Measurements from ENCODE around the gene RTP3. TPM values are rescaled to one million over a fixed set of nuclear protein-coding genes. Genes with fewer than 3 reads are reported as not detected.
"Not testable (repeated sequence)": the region's sequence is repeated elsewhere in the genome, so short reads cannot be mapped to it uniquely, and the experiment has no call there.

The RTP3 gene
- total RNA-seq, 4 donors from 2014 or later: not detected

DNA sequence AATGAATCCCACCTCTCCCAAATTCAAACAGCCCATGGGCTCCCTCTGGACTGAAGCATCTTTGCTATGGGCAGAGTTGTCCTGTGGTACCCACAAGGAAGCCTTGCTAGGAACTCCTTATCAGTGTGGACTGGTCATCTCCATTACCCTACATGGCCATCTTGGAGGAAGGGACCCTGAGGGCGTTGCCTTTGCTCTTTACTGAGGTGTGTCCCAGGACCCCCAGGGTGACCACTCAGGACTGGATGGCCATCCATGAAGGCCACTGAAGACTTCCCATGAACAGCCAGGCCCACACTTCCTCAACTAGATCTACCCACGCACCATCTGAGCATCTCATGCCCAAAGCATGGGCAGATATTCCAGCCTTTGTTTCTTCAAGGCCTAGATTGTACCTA, 20.0 kb downstream of the RTP3 start:
- Histone ChIP-seq H3K4me3 (no peak overlapping the region), H3K4me1 (no peaks in the 10 kb centered on the region), H3K27me3 (no peaks in the 10 kb centered on the region), H3K9me3 (no peaks in the 10 kb centered on the region), H3K36me3 (peaks cover 0 to 45% (median 0%) of the 10 kb centered on the region in 4 donors), H3K27ac (replicated peaks in 1 of 4) (no peak overlapping the region)
- TF ChIP-seq POLR2A (IDR thresholded peaks at IDR 0.05; ENCODE audit: low read depth) (no peak), EP300 (IDR thresholded peaks at IDR 0.05) (no peak), POLR2AphosphoS5 (IDR thresholded peaks at IDR 0.05) (no peak)
- TF ChIP-seq, protein P1, sequence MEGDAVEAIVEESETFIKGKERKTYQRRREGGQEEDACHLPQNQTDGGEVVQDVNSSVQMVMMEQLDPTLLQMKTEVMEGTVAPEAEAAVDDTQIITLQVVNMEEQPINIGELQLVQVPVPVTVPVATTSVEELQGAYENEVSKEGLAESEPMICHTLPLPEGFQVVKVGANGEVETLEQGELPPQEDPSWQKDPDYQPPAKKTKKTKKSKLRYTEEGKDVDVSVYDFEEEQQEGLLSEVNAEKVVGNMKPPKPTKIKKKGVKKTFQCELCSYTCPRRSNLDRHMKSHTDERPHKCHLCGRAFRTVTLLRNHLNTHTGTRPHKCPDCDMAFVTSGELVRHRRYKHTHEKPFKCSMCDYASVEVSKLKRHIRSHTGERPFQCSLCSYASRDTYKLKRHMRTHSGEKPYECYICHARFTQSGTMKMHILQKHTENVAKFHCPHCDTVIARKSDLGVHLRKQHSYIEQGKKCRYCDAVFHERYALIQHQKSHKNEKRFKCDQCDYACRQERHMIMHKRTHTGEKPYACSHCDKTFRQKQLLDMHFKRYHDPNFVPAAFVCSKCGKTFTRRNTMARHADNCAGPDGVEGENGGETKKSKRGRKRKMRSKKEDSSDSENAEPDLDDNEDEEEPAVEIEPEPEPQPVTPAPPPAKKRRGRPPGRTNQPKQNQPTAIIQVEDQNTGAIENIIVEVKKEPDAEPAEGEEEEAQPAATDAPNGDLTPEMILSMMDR (IDR thresholded peaks at IDR 0.05): no peak
- intact Hi-C loops (cut with DNase I): no loop called here
- DNase-seq (ENCODE audit: extremely low spot score): peak; percentile 80
- WGBS: 100% methylated on average over 2 of the region's 2 CpGs

DNA sequence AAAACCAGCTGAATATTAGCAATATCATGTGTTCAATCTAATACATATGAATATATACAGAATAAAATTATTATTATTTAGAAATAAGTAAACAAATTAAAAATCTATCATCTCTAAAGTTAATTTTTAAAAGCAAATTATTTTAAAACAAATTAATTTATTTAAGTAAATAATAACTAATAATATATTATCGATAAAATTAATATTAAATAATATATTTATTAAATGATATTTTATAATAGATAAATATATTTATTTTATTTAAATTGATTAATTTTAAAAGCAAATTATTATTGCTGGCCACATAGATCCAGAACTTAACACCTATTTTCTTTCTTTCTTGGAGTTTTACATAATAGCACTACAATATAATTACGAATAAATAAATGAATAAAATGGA, 22.2 kb downstream of the RTP3 start:
- Histone ChIP-seq H3K36me3 (peaks cover 0 to 45% (median 0%) of the 10 kb centered on the region in 4 donors), H3K27ac (replicated peaks in 1 of 4) (no peak overlapping the region), H3K9me3 (no peaks in the 10 kb centered on the region), H3K4me1 (no peaks in the 10 kb centered on the region), H3K4me3 (no peak overlapping the region), H3K27me3 (no peaks in the 10 kb centered on the region)
- intact Hi-C loops (cut with DNase I): no loop called here
- no peak for DNase-seq (ENCODE audit: extremely low spot score)
- no peak for TF ChIP-seq EP300 (IDR thresholded peaks at IDR 0.05)
- TF ChIP-seq POLR2AphosphoS5 (IDR thresholded peaks at IDR 0.05): no peak
- TF ChIP-seq, protein P1 (IDR thresholded peaks at IDR 0.05): no peak
- no peak for TF ChIP-seq POLR2A (IDR thresholded peaks at IDR 0.05; ENCODE audit: low read depth)
- WGBS: 97% methylated on average over 2 of the region's 2 CpGs

DNA sequence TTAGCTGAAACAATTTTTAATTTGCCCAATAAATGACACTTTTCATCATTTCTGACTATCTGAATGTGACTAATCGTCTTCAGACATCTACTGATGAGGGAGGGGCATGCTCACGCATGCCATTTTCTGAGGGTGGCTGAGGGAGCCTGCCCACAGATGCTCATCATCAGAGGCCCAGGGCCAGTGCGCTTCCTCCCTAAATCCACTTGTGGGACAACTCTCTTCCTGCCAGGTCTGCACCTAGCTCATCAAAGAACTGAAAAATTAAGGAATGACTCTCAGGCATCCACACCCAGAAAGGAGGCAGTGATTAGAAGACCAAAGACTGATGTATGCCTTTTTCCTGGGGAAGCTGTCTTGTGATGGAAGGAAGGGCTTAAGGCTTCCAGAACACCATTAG, 22.8 kb downstream of the RTP3 start:
- H3K27me3 ChIP-seq: no peaks in the 10 kb centered on the region
- TF ChIP-seq POLR2A (IDR thresholded peaks at IDR 0.05; ENCODE audit: low read depth) (no peak), EP300 (IDR thresholded peaks at IDR 0.05) (no peak), POLR2AphosphoS5 (IDR thresholded peaks at IDR 0.05) (no peak)
- TF ChIP-seq, protein P1 (IDR thresholded peaks at IDR 0.05): no peak
- DNase-seq (ENCODE audit: extremely low spot score): peak; percentile 75
- no peaks in the 10 kb centered on the region for H3K4me1 ChIP-seq
- WGBS: 88% methylated on average over 3 of the region's 3 CpGs
- H3K9me3 ChIP-seq: no peaks in the 10 kb centered on the region
- no peak overlapping the region for H3K27ac ChIP-seq (replicated peaks in 1 of 4)
- intact Hi-C loops (cut with DNase I): no loop called here
- H3K36me3 ChIP-seq: peaks cover 0 to 48% (median 0%) of the 10 kb centered on the region in 4 donors
- H3K4me3 ChIP-seq: no peak overlapping the region

DNA sequence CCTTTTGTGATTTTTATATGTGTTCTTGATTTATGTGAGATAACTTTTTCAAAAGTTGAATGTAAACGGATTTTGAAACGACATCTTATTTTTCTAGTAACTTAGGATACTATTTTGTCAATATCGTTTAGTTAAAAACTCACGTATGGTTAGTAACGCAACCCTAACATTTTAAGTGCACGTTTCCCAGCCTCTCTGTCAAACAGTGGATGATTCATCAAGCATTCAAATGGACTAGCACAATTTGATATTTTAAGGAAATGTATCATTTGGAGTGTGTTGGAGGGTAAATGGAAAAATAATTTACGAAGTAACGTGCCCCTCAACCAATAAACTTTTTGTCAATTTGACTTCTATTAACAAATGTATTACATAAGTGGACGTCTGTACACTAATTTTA, 23.3 kb downstream of the RTP3 start:
- TF ChIP-seq, protein P1 (IDR thresholded peaks at IDR 0.05): no peak
- TF ChIP-seq POLR2A (IDR thresholded peaks at IDR 0.05; ENCODE audit: low read depth) (no peak), EP300 (IDR thresholded peaks at IDR 0.05) (no peak), POLR2AphosphoS5 (IDR thresholded peaks at IDR 0.05) (no peak)
- no peaks in the 10 kb centered on the region for H3K9me3 ChIP-seq
- H3K36me3 ChIP-seq: peaks cover 0 to 54% (median 0%) of the 10 kb centered on the region in 4 donors
- H3K27me3 ChIP-seq: no peaks in the 10 kb centered on the region
- WGBS: 85% methylated on average over 9 of the region's 9 CpGs
- peak; percentile 0 for DNase-seq (ENCODE audit: extremely low spot score)
- H3K4me3 ChIP-seq: no peak overlapping the region
- no peaks in the 10 kb centered on the region for H3K4me1 ChIP-seq
- intact Hi-C loops (cut with DNase I): no loop called here
- H3K27ac ChIP-seq (replicated peaks in 1 of 4): no peak overlapping the region

DNA sequence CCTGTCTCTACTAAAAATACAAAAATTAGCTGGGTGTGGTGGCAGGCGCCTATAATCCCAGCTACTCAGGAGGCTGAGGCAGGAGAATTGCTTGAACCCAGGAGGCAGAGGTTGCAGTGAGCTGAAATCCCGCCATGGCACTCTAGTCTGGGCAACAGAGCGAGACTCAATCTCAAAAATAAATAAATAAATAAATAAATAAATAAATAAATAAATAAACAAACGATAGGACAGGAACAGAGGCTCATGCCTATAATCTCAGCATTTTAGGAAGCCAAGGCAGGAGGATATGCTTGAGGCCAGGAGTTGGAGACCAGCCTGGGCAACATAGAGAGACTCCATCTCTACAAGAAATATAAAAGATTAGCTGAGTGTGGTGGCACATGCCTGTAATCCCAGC, 24.4 kb downstream of the RTP3 start:
- intact Hi-C loops (cut with DNase I); H3K27me3 ChIP-seq; H3K9me3 ChIP-seq; H3K4me3 ChIP-seq; H3K27ac ChIP-seq (replicated peaks in 1 of 4); H3K4me1 ChIP-seq: not testable (repeated sequence)
- WGBS: 77% methylated on average over 4 of the region's 4 CpGs
- DNase-seq (ENCODE audit: extremely low spot score): peak; percentile 29
- H3K36me3 ChIP-seq: peaks cover 0 to 65% (median 0%) of the 10 kb centered on the region in 4 donors
